ENCODE results near the gene RBL2.

DNA sequence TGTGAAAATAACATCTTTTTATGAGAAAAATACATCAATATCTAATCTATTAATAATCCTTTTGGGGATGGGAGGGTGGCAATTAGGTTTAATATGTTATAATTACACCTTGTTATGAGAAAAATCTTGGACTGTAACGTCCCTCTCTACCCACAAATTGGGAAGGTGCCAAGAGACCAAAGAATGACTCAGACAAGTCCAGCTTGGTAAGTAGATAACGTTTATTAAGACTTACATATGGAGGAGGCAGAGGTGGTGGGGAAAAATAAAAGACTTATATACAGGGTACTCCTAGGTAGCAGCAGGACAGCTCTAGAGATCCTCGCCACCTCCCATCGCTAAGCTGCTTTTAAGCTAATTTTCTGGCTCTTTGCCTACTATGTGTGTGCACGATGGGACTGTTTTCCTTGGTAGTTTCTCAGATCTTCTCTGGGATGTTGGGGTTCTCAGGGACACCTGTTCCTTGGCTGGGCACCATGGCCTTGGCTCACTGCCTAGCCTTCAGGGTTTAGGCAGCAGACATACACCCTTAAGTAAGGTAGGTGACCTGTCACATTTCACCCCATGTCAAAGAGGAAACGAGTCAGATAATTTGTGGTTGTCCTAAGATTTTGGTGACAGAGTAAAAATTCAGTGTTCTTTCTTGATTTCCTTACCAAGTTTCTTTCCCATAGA lies 31.5 kb downstream of the RBL2 start:
- TF ChIP-seq, protein P1, sequence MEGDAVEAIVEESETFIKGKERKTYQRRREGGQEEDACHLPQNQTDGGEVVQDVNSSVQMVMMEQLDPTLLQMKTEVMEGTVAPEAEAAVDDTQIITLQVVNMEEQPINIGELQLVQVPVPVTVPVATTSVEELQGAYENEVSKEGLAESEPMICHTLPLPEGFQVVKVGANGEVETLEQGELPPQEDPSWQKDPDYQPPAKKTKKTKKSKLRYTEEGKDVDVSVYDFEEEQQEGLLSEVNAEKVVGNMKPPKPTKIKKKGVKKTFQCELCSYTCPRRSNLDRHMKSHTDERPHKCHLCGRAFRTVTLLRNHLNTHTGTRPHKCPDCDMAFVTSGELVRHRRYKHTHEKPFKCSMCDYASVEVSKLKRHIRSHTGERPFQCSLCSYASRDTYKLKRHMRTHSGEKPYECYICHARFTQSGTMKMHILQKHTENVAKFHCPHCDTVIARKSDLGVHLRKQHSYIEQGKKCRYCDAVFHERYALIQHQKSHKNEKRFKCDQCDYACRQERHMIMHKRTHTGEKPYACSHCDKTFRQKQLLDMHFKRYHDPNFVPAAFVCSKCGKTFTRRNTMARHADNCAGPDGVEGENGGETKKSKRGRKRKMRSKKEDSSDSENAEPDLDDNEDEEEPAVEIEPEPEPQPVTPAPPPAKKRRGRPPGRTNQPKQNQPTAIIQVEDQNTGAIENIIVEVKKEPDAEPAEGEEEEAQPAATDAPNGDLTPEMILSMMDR (IDR thresholded peaks at IDR 0.05): no peak
- TF ChIP-seq EZH2 (IDR thresholded peaks at IDR 0.05; ENCODE audit: borderline replicate concordance, insufficient read depth, low read depth, low read length, poor library complexity, severe bottlenecking): no peak

Measured in B cell (primary cell).